Muscle of arm (tissue), 12 donors: ENCODE measurements around the gene LRRTM2. TPM values are rescaled to one million over a fixed set of nuclear protein-coding genes. Genes with fewer than 3 reads are reported as not detected.

Source experiments
- DNase-seq: peaks from one replicate; pipeline ENCODE4 v3.0.0-alpha.2; 2013
- polyA plus RNA-seq, 12 donors: library from polyadenylated mRNA; unstranded; fragments of 120-200 nt; gene quantifications; one replicate each; pipeline ENCODE4 v1.2.1, GENCODE V29; 2013; ENCODE audit not compliant: insufficient read length in 12 of 12

Gene LRRTM2
- polyA plus RNA-seq, 12 donors = 0.34 to 0.82 (median 0.62) TPM; not detected in 2

DNA sequence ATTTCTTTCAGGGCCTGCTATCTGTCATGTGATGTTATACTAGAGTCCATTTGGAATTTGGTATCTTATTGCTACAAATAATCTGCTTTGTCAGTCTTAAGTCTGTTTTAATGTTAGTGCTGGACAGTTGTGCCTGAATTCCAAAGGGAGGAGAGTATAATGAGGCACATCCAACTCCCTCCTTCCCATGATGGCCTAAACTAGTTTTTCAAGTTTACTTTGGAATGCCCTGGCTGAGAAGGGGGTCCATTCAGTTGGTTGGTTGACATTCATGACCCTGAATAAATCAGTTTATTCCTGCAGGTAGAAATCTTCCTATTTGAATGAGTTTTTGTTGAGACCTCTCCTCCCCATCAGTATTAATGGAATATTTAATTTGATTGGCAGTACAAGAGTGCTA is 9.4 kb upstream of the LRRTM2 start:
- DNase-seq = no peak

DNA sequence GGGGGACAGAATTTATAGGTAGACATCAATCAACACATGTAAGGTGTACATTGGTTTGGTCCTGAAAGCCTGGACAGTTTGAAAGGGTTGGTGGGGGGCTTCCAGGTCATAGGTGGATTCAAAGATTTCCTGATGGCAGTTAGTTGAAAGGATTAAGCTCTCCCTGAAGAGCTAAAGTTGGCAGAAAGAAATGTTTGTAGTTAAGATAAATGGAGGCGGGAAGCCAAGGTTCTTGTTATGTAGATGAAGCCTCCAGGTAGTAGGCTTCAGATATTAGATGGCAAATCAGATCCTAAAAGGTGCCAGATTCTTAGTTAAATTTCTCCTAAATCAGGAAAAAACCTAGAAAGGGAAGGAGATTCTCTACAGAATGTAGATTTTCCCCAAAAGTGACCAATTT is 9.0 kb upstream of the LRRTM2 start:
- DNase-seq = no peak

DNA sequence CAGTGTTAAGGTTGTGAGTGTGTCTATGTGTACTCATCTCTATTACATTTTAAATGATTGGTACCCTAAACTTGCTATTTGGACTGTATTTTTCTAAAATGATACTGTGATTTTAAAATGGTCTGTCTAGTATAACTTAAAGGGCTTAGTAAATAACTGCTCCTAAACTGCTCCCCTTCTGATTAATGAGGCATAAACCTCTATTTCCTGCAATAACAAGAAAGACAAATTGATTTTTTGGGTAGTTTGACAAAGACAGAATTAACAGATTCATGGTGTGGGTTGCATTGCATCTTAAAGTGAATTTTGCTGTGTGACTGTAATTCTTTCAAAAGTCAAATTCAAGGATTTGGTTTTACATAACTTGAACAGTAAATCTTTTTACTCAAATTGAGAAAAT is 8.1 kb upstream of the LRRTM2 start:
- no peak for DNase-seq

DNA sequence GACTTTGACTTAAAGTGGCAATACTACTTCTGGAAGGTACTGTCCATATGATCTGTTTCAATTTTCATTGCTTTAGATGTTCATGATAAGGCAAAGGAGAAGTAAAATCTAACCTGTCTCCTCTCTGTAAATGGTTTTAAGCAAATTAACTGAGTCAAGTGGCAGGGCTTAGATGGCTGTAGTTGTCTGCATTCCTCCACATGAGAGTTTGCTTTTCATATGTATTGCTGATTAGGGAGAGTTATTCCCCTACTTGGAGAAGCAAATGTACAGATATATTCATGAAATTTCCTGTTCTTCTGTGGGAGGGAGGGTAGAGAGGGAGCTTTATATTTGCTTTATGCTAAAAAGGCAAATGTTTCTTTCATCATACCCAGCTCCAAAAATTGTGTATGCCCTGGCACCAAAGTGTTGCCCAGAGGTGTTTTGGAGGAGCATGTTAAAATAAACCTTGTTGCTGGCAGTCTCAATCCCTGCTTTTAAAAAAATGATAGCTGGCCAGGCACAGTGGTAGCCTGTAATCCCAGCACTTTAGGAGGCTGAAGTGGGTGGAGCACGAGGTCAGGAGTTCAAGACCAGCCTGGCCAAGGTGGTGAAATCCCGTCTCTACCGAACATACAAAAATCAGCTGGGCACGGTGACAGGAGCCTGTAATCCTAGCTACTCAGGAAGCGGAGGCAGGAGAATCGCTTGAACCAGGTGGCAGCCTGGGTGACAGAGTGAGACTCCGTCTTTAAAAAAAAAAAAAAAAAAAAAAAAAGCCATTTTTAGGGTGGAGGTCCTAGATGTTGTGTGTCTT is 3.5 kb upstream of the LRRTM2 start:
- no peak for DNase-seq

DNA sequence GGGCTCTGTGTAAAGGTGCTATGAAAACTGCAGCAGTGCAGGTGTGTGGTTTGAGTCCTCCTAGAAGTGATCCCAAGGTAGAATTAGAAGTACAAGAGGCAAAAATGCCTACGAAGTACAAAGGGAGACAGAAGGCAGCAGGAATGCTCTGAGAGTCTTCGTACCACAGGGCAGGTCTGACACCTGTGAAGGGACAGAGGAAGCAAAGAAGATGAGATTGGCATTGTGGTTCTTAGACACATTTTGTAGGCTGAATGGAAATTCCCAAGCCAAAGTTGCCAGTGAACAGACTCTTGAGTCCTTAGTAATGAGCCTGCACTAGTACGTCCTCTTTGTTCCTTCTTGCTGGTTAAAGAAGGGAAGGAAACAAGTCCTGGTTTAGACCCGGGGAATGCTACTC is 1.7 kb upstream of the LRRTM2 start:
- no peak for DNase-seq

DNA sequence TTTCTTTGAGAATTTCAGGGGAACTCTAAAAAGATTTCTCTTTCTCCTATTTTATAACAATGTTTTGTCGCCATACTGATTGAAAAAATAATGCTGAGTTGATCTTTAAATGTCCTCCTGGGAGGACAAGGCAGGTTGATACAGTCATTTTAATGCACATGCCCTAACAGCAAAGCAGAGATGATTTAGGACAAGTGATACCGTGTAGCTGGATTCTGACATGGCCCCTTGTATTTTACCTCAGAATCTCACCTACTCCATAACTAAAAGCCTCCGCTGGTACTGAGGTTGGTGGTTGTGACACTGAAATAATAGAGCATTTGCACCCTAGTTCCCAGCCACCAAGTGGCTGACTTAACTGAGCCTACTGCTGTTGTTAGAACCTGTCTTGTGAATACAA is 811 bp upstream of the LRRTM2 start:
- no peak for DNase-seq

DNA sequence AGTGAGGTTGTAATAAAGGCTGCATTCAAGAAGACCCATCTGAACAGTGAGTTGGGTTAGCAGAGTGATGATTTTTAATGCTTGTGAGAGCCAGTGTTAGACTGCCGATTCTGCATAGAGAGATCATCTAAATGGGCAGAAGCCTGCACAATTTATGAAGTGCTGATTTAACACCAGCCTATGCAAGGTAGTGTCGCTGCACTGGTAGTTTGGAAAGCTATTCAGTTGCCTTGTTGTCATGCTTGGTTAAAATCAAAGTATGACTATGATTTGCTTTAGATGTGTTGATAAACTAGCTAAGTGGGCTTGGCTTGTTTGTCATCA is 379 bp upstream of the LRRTM2 start:
- DNase-seq = no peak

DNA sequence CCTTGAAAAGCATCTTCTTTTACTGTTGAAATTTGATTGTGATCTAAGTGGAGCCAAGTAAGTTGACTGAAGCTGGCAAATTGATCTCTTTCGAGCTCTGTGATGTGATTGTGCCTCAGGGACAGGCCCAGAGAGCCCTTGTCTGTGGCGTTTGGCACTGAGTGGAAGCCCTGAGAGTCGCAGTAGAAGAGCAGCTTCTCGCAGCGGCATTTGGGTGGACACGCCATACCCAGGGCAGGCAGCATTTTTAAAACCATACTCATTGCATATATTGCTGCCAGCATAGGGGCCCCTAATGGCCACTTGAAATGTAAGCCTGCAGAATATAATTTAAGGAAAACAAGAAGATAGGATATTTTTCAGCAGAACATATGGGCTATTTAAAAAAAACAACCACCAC is 894 bp downstream of the LRRTM2 start:
- no peak for DNase-seq

DNA sequence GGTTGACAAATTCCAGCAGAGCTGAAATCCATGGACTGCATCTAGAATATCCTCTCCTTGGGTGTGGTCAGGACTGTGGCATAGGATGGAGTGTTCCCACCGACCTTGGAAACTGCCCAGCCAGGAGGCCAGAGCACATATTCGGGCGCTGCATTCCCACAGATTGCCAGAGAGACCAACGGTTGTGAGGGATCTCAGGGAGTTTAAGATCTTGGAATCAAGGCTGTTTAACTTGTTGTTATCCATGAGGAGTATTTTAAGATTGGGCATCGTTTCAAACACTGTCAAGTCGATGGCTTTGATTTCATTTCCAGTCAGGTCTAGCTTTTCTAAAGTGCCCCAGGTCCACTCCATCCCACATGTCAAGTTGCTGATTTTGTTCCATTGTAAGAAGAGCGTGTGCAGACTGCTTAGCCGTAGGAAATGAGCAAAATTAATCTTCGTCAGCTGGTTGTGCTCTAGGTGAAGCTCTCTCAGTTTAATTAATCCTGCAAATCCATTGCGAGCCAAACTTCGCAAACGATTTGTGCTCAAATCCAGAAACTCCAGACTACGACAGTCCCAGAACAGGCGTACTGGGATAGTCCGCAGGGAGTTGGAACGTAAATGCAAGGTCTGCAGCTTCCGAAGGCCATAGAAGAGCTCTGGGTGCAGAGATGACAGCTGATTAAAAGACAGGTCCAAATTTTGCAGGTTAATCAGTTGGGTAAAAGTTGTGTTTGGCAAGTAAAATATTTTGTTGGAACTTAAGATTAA is 1.5 kb downstream of the LRRTM2 start:
- no peak for DNase-seq

DNA sequence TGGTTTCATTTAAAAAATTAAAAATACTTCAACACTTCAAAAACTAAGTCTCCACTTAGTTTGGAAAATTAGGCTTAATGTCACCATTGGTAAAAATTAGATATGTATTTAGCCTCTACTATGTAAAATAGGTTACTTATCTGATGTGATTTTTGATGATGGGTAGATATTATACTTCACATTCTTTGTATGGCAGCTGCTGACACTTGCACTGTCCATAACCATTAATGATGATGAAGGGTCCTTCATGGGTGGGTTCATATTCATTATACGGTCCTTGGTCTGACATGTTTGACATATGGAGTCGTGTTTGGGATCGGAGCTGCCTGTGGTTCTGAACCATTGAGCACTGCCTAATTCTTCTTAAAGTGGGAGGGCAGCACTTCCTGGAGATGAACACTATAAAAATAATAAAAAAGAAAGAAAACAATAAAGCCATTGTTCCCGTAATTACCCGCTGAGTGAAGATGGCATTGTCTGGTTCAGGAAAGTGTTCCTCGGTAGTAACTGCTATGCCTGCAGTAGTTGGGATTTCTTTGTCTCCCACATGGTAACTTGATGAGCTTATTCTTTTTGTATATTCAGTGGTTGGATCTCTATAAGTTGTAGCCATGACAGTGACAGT is 2.2 kb downstream of the LRRTM2 start:
- no peak for DNase-seq

DNA sequence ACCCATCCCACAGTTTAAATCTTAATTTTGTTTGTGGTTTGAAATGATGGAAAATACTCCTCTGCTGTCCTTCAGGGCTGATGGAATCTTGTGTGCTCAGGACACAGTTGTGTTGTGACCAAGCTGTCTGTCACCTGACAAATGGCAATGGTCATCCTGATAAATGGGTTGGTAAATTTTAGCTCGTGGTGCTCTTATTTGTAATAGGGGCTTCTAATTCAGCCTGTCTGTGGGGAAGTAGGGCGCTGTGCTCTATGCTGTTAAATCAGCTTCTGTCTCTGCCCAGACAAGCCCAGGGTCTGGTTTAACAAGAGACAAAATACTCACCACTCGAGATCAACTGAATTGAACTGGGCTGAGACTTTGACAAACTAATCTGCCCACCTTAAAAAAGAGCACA is 4.5 kb downstream of the LRRTM2 start:
- DNase-seq = no peak

DNA sequence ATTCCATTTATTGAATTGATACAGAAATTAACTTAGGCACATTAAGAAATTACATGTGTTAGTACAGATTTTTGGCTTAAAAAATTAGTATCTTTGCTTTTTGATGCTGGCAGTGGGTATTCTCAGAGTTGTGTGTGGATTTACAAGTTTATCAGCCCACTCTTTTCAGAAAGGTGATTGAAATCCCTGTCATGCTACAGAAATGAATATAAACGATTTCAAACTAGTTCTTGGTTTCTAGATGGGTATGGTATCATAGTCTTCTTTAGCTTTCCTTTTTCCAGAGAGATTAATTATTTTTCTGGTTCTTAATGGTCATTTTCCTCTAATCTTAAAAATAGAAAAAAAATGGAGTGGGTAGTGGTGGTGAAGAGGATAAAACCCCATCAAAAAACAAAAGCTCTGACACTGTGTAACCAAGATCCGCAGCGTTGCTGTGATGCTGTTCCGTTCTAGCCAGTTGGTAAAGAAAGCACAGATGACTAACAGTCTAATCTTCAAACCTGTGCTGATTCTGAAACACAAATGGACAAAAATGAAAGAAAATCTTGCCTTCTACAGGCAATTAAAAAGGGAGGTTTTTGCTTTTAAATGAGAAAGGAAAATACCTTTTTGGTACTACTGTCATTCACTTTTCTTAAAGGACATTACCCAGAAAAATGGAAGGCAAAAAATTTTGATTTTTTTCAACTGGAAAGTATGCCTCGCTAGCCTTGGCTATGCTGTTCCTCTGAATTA is 5.2 kb downstream of the LRRTM2 start:
- no peak for DNase-seq

DNA sequence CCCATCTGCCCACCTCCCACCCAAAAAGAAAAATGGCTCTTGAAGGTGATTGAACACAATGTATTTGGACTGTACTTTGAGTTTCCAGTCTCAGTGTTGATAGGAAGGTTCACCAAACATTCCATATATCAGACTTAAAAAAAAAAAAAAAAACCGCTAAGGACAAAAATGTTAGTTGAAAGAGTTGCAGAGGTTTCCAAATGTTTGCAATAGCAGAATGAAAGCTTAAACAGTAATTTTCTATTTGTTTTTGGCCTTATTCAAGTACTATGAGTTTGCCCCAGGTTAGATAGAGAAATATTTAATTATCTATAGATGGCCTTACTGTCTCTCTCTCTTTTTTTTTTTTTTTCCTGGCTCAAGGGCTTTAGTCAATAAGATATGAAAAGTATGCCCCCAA is 6.1 kb downstream of the LRRTM2 start:
- DNase-seq = no peak

DNA sequence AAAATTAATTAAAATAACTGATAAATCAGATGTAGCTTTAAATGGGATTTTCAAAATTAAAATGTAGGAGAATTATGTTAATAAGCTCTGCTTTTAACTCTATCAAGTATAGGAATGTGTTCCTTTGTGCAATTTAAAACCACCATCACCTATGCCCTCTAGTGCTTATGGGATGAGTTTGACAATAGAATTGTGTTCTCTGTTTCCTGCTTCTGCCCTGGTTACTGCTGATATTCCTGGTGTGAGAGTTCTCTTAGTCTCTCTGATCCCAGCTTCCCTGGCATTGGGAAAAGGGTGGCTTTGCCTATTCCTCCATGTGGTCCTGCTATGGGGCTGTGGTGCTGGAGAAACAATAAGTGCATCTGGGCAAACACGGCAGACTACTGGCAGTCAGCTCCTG is 8.1 kb downstream of the LRRTM2 start:
- no peak for DNase-seq

DNA sequence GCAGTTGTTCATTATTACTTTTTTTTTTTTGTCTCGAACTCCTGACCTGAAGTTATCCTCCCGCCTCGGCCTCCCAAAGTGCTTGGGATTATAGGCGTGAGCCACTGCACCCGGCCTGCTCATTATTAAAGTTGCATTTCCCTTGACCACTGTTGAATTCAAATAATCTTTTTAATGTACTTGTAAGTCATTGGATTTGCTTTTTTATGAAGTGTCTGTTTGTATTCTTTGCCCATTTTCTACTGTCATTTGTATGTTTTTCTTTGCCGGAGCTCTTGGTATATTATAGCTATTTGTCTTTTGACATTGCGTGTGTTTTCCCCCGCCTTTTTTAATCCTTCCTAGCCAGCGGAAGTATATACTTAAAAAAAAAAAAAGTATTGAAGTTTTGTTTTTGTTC is 22.0 kb downstream of the LRRTM2 start:
- DNase-seq = no peak

DNA sequence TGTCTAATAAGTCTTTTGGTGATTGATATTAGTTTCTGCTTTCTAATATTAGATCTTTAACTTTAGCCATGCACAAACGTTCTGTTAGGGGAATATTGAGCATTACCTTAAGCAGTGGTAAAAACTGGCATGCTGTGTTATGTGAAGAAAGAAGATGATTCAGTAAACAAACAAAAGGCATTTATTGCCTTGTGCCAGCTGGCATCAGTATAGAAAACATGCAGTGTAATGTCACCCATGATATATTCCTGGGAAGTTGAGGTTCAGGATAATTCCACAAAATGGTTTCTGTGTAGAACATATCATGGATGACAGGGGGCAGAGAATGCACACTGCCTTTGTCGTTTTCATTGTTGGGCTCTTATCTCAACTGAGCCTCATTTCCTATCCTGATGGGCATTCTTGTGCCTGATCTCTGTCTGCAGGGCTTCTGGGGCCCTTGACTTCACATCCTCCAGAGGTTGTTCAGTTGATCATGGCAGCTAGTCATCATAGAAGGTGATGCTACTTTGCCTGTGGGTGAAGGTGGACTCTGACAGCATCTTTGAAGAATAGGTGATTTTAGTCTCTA is 24.2 kb downstream of the LRRTM2 start:
- DNase-seq = no peak

DNA sequence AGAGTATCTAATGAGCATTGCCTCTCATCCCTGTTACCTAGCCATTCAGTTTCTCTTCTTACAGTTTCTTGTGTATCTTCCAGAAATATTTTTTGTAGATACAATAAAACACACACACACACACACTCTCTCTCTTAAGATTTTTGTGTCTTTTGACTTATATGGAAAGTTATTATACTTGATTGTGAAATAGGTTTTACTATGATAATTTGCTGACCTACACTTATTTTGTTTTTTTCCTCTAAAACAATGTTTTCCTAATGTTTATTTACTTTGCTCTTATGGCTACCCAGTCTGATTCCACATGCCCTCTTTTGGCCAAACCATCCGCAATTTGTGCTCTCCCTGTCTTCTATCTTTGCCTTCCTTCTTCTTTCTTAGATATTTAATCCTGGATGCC is 25.3 kb downstream of the LRRTM2 start:
- no peak for DNase-seq

DNA sequence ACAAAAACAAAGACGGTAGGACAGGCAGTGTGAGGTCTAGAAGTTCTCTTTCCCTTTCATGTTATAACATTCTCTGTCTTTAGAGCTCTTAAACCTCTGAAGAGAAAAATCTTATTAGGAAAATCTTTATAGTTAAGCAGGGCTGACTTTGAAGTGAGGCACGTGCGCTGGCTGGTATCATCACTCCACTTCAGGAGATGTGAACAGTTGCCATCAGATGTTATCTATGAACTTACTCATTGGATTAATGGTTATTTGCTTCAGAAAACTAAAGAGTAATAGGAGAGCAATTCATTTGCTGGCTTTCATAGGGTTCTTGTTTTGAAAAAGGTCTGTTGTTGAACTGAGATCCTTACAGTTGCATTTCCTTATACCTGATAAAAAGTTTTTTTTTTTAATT is 25.7 kb downstream of the LRRTM2 start:
- DNase-seq = no peak

DNA sequence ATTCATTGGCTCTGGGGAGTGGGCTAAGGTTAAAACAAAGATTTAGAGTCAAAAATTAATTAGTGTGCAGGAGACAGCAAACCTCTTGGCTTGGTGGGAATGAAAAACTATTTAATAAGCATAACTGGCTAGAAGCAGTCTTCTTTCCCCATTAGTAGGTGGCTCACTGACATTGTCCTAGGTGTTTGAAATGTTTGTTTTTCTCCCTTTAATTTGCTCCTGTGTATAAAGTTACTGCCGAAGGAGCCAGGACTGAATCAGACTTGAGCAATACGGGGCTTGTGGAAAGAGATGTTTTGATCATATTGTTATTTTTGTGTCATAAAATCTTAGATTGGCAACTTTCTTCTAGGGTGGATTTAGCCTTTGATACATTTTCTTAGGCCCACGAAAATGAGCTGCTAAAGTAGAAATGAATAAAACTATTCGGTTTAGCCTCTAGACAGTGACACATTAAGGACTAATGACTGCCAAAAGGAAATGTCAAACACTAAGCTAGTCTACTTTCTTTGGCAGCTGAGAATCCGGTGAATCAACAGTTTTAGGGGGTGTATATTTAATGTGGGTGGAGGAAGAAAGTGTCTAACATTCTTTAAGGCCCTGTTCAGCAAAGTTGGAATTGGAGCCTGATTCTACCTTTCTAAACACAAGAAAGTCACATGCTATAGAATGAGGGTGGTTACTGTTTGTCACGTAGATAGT is 30.2 kb downstream of the LRRTM2 start:
- no peak for DNase-seq

DNA sequence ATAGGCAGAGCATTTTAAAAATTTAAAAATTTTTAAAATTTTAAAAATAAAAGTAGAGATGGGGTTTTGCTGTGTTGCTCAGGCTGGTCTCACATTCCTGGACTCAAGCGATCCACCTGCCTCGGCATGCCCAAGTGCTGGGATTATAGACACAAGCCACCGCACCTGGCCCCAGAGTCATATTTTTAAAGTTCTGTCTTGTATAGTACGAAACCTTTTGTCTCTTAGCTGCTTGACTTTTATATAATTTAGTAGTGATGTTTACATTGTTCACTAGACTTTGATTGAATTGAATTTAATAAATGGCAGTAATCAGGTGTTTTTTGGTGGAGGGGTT is 31.0 kb downstream of the LRRTM2 start:
- DNase-seq = no peak

DNA sequence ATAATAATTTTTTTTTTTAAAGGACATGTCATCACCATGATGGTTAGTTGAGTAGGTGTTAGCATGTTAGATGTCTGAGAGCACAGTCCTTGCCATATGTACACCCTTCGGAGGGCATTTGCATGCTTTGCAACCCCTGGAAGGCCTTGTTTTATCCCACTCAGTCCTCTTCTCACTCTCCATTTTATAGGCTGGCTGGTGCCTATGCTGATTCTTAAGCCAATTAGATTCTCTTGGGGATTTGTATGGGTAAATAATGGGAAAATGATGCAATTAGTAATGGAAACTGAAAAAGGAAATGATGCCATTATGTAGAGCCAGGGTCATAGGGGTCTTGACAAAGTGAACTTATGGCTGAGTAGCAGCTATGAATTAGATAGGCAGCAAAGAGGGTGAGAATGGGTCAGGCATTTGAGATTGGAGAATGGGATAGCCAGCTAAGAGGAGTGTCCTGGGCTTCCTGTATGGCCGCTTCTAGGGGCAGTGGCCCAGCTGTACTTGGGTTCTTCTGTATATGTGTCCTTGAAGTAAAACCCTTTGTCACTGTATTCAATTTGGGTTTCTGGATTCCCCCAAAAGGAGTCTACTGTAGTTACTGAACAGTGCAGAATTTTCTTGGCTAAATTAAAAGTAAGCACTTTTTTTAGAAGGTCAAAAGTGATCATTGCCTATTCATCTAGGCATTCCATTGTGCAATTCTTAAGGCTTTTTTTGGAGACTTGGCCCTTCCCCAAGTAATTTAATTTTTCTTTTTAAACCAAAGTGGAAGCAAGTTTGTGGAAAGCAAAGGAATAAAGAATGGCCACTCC is 31.6 kb downstream of the LRRTM2 start:
- no peak for DNase-seq
